Neural cell (in vitro differentiated cells): ENCODE results near the gene CELSR3. TPM values are rescaled to one million over a fixed set of nuclear protein-coding genes. Genes with fewer than 3 reads are reported as not detected.

Source experiments
- H2AFZ ChIP-seq: fragments of 200-600, 300-800 bp; sonication (generic), shearing (Covaris generic); 2 replicates; pipeline ENCODE4 v1.6.0; 2014; ENCODE audit warnings: low read depth, mild to moderate bottlenecking, antibody characterized with exemption, low read length, moderate library complexity
- H3F3A ChIP-seq: fragments of 200-600 bp; shearing (Covaris generic); 2 replicates; pipeline ENCODE4 v1.6.1; 2016; ENCODE audit warnings: mild to moderate bottlenecking, moderate library complexity, mixed read lengths, antibody characterized with exemption, low read length; ENCODE audit not compliant: insufficient read depth, poor library complexity, severe bottlenecking
- H3K27ac ChIP-seq: fragments of 200-600, 300-800 bp; sonication (generic), shearing (Covaris generic); 2 replicates; pipeline ENCODE4 v1.5.1; 2014; ENCODE audit warnings: mild to moderate bottlenecking, low read length, moderate library complexity
- H3K27me3 ChIP-seq: fragments of 300-800, 200-600 bp; sonication (generic), shearing (Covaris generic); 2 replicates; pipeline ENCODE4 v1.6.0; 2014; ENCODE audit warnings: mild to moderate bottlenecking, low read depth, low read length, moderate library complexity; ENCODE audit not compliant: insufficient read depth
- H3K36me3 ChIP-seq: fragments of 300-800, 200-600 bp; sonication (generic), shearing (Covaris generic); 2 replicates; pipeline ENCODE4 v1.5.1; 2014; ENCODE audit warnings: mild to moderate bottlenecking, antibody characterized with exemption, low read length, moderate library complexity; ENCODE audit not compliant: insufficient read depth
- H3K4me2 ChIP-seq: fragments of 300-800, 200-600 bp; sonication (generic), shearing (Covaris generic); 2 replicates; pipeline ENCODE4 v1.6.0; 2014; ENCODE audit warnings: mild to moderate bottlenecking, low read length
- H3K4me3 ChIP-seq: fragments of 300-800, 200-600 bp; sonication (generic), shearing (Covaris generic); 2 replicates; pipeline ENCODE4 v1.5.1; 2014; ENCODE audit warnings: mild to moderate bottlenecking, low read length, moderate library complexity
- H3K79me2 ChIP-seq: fragments of 200-600 bp; shearing (Covaris generic); replicated peaks from 2 replicates; pipeline ENCODE4 v1.6.0; 2014; ENCODE audit warnings: mild to moderate bottlenecking, low read length, moderate library complexity; ENCODE audit not compliant: insufficient read depth
- H3K9ac ChIP-seq: fragments of 300-800, 200-600 bp; sonication (generic), shearing (Covaris generic); 2 replicates; pipeline ENCODE4 v1.6.1; 2016; ENCODE audit warnings: mild to moderate bottlenecking, low read length, mixed read lengths
- H3K9me2 ChIP-seq: fragments of 200-600 bp; shearing (Covaris generic); 2 replicates; pipeline ENCODE4 v1.6.1; 2016; ENCODE audit warnings: mild to moderate bottlenecking, low read length, mixed read lengths; ENCODE audit not compliant: insufficient read depth
- H3K9me3 ChIP-seq: fragments of 200-600, 300-800 bp; sonication (generic), shearing (Covaris generic); 2 replicates; pipeline ENCODE4 v1.6.1; 2016; ENCODE audit warnings: mild to moderate bottlenecking, mixed run types, low read length, moderate library complexity, mixed read lengths
- H4K20me1 ChIP-seq: fragments of 200-600 bp; shearing (Covaris generic); 2 replicates; pipeline ENCODE4 v1.6.1; 2016; ENCODE audit warnings: mild to moderate bottlenecking, mixed run types; ENCODE audit not compliant: insufficient read depth
- EP300 ChIP-seq: fragments of 450-650 bp; conservative IDR thresholded peaks from 2 replicates; pipeline ENCODE4 v1.6.1; 2014; ENCODE audit warnings: antibody characterized with exemption, mild to moderate bottlenecking, moderate library complexity; ENCODE audit not compliant: poor library complexity, severe bottlenecking
- EZH2 ChIP-seq: fragments of 200-600, 300-800 bp; shearing (Covaris generic), sonication (generic); IDR thresholded peaks from 2 replicates; pipeline ENCODE4 v1.6.1; 2014; ENCODE audit warnings: antibody characterized with exemption, low read length, borderline replicate concordance, mild to moderate bottlenecking; ENCODE audit not compliant: insufficient read depth, poor library complexity, severe bottlenecking
- MXI1 ChIP-seq: fragments of 450-650 bp; conservative IDR thresholded peaks from 2 replicates; pipeline ENCODE4 v1.6.1; 2014; ENCODE audit warnings: antibody characterized with exemption, mild to moderate bottlenecking; ENCODE audit not compliant: poor library complexity, severe bottlenecking
- POLR2AphosphoS5 ChIP-seq: IDR thresholded peaks from 2 replicates; pipeline ENCODE4 v1.6.1; 2012
- RAD21 ChIP-seq: fragments of 450-650 bp; conservative IDR thresholded peaks from 2 replicates; pipeline ENCODE4 v1.6.1; 2014; ENCODE audit warnings: antibody characterized with exemption, mild to moderate bottlenecking, moderate library complexity
- SMC3 ChIP-seq: fragments of 450-650 bp; conservative IDR thresholded peaks from 2 replicates; pipeline ENCODE4 v1.6.1; 2014; ENCODE audit warnings: antibody characterized with exemption, mild to moderate bottlenecking, moderate library complexity; ENCODE audit not compliant: poor library complexity
- TAF1 ChIP-seq: IDR thresholded peaks from 2 replicates; pipeline ENCODE4 v1.6.1; 2012; ENCODE audit warnings: low read depth
- polyA plus RNA-seq: library from polyadenylated mRNA; depleted of rRNA; stranded (reverse); fragments of >200 nt; gene quantifications from 2 replicates; pipeline ENCODE4 v1.2.3, GENCODE V29; 2014
- TF ChIP-seq, protein P1 (sequence below): fragments of 450-650 bp; IDR thresholded peaks from 2 replicates; pipeline ENCODE4 v1.5.1; 2014; ENCODE audit warnings: antibody characterized with exemption, mild to moderate bottlenecking, moderate library complexity; ENCODE audit not compliant: poor library complexity, severe bottlenecking
- TF ChIP-seq, protein P2 (sequence below): IDR thresholded peaks from 2 replicates; pipeline ENCODE4 v1.6.1; 2012; ENCODE audit warnings: borderline replicate concordance

The CELSR3 gene
- polyA plus RNA-seq, 1 donor from 2014 or later: 54.9 TPM

DNA sequence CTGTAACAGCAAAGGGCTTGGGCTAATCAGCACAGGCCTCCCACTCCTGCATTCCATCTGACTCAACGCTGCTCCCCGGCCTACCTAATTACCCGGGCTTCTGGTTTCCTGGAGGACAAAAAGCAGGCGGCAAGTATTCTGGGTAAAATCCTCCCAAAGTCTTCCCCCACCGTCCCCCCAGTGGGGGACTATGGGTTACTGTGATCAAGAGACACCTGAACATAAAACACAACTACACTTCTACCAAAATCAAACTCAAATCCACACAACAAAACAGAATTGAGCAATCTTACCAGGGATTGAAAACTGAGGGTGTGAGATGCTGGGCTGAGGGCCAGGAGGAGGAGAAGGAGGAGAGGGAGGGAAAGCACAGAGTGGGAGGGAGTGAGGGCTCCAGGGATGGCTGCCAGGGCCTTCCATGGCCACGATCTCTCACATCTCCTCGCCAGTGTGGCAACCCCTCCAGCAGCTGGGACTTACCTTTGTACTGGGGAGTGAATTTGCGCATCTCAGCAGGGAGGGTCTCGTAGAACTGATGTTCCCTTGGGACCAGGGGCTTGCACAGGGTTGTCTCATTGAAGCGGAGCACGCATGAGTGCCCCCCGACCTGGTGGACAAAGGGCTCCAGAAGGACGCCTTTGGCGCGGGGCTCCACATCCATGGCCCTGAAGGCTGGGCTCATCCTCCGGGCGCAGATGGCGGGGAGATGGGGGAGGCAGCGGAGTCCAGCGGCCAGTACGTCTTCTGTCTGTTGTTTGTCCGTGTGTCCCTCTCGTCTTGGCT, 32.1 kb upstream of the CELSR3 start:
- peaks cover 76% of the 10 kb centered on the region for H3K79me2 ChIP-seq
- H3K9me3 ChIP-seq: no peaks in the 10 kb centered on the region
- H3K36me3 ChIP-seq: peaks cover 13% of the 10 kb centered on the region
- no peak overlapping the region for H3K27ac ChIP-seq
- no peak overlapping the region for H2AFZ ChIP-seq
- H3K4me3 ChIP-seq: no peak overlapping the region
- no peak for TF ChIP-seq EZH2
- H3K9ac ChIP-seq: no peak overlapping the region
- H3K4me2 ChIP-seq: no peak overlapping the region
- H3F3A ChIP-seq: no peaks in the 10 kb centered on the region
- H3K9me2 ChIP-seq: no peaks in the 10 kb centered on the region
- peaks cover 80% of the 10 kb centered on the region for H4K20me1 ChIP-seq
- no peaks in the 10 kb centered on the region for H3K27me3 ChIP-seq

DNA sequence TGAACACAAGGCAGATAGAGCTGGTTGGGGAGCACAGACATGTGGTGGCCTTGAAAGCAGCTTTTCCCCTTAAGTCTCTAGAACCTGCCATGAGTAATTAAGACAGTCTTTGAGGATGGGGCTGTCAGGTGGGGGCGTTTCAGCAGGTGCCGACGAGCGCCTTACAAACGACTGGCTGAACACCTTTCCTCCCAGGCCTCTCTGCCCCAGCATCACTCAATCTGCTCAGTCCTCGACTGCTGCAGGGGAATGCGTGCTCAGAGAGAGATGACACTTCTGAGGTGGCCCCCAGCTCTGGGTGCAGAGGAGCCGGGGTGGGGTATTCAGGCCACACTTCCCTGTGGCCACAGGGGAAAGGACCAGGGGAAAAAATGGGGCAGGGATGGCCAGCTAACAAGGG, 31.1 kb upstream of the CELSR3 start:
- TF ChIP-seq RAD21 (no peak), MXI1 (no peak), SMC3 (no peak), TAF1 (no peak), EZH2 (no peak), EP300 (no peak), POLR2AphosphoS5 (no peak)
- TF ChIP-seq, protein P1, sequence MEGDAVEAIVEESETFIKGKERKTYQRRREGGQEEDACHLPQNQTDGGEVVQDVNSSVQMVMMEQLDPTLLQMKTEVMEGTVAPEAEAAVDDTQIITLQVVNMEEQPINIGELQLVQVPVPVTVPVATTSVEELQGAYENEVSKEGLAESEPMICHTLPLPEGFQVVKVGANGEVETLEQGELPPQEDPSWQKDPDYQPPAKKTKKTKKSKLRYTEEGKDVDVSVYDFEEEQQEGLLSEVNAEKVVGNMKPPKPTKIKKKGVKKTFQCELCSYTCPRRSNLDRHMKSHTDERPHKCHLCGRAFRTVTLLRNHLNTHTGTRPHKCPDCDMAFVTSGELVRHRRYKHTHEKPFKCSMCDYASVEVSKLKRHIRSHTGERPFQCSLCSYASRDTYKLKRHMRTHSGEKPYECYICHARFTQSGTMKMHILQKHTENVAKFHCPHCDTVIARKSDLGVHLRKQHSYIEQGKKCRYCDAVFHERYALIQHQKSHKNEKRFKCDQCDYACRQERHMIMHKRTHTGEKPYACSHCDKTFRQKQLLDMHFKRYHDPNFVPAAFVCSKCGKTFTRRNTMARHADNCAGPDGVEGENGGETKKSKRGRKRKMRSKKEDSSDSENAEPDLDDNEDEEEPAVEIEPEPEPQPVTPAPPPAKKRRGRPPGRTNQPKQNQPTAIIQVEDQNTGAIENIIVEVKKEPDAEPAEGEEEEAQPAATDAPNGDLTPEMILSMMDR: no peak
- TF ChIP-seq, protein P2, sequence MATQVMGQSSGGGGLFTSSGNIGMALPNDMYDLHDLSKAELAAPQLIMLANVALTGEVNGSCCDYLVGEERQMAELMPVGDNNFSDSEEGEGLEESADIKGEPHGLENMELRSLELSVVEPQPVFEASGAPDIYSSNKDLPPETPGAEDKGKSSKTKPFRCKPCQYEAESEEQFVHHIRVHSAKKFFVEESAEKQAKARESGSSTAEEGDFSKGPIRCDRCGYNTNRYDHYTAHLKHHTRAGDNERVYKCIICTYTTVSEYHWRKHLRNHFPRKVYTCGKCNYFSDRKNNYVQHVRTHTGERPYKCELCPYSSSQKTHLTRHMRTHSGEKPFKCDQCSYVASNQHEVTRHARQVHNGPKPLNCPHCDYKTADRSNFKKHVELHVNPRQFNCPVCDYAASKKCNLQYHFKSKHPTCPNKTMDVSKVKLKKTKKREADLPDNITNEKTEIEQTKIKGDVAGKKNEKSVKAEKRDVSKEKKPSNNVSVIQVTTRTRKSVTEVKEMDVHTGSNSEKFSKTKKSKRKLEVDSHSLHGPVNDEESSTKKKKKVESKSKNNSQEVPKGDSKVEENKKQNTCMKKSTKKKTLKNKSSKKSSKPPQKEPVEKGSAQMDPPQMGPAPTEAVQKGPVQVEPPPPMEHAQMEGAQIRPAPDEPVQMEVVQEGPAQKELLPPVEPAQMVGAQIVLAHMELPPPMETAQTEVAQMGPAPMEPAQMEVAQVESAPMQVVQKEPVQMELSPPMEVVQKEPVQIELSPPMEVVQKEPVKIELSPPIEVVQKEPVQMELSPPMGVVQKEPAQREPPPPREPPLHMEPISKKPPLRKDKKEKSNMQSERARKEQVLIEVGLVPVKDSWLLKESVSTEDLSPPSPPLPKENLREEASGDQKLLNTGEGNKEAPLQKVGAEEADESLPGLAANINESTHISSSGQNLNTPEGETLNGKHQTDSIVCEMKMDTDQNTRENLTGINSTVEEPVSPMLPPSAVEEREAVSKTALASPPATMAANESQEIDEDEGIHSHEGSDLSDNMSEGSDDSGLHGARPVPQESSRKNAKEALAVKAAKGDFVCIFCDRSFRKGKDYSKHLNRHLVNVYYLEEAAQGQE: no peak
- Histone ChIP-seq H3F3A (no peaks in the 10 kb centered on the region), H3K9me2 (no peaks in the 10 kb centered on the region), H3K79me2 (peaks cover 67% of the 10 kb centered on the region), H3K27me3 (no peaks in the 10 kb centered on the region), H4K20me1 (peaks cover 71% of the 10 kb centered on the region), H3K4me2 (no peak overlapping the region), H3K9ac (no peak overlapping the region), H2AFZ (no peak overlapping the region), H3K9me3 (no peaks in the 10 kb centered on the region), H3K36me3 (peaks cover 13% of the 10 kb centered on the region), H3K4me3 (no peak overlapping the region), H3K27ac (no peak overlapping the region)
